Urothelium cell line (cell line): ENCODE measurements around the gene CYRIA.

ENCODE experiments used
- DNase-seq: peaks from one replicate; pipeline ENCODE4 v3.0.0; 2011; ENCODE audit warnings: low spot score, mixed read lengths
- FAIRE-seq: peaks from 2 replicates; lab custom pipeline; 2011; peaks lifted over from hg19 to GRCh38; lab: Jason Lieb, UNC

The CYRIA gene

DNA sequence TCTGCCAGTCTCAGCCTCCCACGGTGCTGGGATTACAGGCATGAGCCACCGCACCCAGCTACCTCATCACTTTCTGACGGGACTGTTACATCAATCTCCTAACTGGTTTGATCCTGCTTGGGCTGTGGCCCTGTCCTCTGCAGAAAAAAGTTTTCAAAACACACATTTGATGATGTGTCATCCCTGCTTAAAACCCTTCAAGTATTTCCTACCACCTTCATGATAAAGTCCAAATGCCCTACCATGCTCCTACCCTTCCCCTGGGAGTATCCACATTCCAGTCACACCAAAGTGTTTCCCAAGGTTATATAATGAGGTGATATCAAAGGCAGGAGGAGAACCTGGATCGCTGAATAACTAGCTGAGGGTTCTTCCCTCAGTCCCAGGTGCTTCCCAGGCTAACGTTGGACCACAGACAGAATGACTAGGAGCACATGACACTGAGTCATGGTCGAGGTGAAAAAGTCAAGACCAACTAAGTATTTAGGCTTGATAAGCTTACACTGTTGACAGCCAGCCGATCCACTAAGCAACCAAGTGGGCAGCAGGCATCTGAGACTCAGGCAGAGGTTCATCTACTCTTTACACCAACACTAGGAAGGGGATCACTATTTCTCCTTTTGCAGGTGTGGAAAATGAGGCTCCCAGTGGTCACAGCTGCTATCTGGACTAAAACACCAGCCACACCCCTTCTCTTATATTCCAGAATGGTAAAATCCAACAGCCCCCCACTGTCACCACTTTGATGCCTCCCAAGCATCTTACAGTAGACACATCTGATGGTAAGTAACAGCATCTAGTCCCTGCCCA lies 31.8 kb downstream of the CYRIA start:
- FAIRE-seq (peak; percentile 69), DNase-seq (peak; percentile 73)

DNA sequence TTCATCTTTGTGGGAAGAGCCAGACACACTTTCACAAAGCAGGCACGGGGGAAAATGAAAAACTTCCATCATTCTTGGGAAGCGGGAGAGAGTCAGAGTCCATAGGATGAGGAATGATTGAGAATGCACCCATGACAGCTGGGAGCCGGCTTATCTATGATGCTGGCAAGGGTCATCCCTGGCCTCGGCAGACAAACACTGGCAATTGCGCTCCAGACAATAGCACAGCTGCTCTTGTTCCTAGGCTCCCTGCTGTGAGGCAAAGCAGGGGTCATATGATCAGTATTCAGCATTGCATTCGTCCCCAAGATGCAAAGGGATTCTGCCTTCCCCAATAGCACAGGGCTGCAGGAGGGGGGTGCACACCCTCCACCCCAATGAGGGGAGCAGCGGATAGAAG lies 33.0 kb downstream of the CYRIA start:
- FAIRE-seq: no peak
- DNase-seq: no peak

DNA sequence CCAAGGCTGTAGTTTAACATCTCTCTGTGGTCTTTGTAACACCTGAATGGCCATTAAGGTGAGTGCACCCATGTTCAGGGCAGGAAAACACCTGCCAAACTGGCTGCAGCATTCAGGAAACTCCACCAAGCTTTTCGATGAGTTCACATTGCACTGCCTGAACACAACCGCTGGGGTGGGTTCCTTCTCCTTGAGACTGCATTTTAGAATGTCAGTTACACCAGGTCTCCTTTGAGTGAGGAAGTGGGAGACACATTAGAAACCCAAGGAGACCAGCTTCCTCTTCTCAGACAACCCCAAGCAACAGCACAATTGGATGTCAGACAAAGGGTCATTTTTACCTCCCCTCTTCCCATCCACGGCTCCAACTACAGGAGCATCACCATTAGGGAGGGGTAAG lies 35.2 kb downstream of the CYRIA start:
- DNase-seq (no peak), FAIRE-seq (no peak)

DNA sequence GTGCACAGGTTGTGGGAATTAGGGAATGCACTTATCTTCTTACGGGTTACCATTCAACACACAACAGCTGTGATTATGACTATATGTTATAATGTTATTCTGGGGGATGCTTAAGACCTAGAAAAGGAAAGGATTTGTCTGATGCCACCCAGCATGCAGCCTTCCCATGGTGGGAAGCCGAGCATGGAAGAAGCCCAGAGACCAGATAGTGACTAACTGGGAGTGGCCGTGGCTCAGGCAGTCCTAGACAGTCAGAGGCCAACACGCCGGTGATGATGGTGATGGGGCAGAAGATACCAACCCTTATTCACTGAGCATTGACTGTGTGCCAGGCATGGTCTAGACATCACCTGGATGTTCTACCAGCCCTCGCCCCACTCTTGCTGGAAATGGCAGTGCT lies 35.9 kb downstream of the CYRIA start:
- no peak for FAIRE-seq
- no peak for DNase-seq

DNA sequence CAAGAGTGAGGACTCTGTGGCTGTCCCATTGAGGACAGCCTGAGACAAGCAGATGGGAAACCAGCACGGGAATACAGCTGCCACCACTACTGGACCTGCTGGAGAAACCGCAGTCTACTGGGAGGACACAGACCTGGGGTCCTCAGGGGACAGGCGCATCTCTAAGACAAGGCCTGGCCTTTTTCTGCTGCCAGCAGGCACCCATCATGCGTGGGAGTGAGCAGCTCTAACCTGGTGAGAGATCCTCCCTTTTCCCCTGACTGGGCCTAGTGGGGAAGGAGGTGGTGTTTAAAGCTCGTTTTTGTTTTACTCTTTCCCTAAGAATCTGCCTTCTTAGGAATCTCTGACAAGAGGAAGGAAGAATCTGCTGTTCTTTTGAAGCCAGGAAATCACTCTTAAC lies 36.6 kb downstream of the CYRIA start:
- no peak for FAIRE-seq
- DNase-seq: no peak

DNA sequence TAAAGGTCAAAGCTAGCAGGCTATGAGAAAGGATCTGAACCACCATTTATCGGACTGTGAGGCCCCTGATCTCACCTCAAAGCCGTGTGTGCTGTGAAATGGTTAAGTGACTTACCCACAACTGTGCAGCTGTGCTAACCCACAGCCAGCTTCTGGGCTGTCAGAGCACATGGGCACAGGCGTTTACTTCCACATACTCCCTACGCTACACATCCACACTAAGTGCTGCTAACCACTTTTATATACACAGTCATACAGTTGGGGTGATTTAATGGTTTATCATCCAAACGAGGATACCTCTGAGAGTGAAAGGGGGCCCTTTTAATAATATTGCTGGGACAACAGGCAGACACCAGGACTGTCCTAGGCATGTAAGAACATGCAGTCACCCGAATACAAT lies 37.3 kb downstream of the CYRIA start:
- DNase-seq: no peak
- FAIRE-seq: no peak

DNA sequence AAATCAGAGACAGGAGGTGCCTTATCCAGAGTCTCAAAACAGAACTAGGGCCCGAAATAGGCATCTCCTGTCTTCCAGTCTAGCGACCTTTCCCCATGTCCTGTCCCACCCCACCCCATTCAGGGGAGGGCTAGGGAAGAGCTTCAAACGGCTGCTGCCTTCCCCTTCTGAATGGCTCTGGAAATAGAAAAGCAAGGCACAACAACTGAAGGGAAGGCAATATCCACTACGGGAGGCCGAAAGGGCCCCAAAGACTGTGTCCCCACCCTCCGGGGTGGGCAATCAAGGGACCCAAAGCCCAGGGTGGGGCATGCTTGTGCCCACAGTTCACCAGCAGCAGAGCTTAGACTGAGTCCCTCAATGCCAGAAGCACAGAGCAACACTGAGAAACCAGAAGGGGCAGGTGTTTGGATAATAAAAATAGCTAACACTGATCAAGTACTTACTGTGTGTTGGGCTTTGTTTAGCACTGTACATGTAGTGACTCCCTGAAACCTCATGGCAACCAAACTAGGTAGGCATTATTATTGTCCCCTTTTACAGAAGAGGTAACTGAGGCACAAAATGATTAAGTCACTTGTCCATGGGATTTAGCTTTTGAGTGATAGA lies 38.5 kb downstream of the CYRIA start:
- FAIRE-seq (no peak), DNase-seq (no peak)

DNA sequence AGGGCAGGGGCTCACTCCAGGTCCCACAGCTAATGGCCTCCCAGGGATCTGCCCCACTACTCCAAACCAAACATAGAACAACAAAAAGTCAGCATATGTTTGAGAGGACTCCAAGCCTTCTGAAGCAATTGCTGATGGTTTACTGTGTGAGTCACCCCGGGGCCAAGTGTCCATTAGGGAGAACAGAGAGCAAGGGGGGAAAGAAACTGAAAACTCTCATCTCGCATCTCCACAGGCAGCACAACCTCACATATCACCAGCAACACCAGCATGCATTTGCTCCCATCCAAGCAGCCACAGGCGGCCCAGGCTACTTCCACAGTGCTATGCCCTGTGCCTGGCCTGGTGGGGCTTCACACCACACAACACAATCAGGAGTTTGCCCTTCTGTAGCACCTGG lies 39.1 kb downstream of the CYRIA start:
- no peak for FAIRE-seq
- no peak for DNase-seq

DNA sequence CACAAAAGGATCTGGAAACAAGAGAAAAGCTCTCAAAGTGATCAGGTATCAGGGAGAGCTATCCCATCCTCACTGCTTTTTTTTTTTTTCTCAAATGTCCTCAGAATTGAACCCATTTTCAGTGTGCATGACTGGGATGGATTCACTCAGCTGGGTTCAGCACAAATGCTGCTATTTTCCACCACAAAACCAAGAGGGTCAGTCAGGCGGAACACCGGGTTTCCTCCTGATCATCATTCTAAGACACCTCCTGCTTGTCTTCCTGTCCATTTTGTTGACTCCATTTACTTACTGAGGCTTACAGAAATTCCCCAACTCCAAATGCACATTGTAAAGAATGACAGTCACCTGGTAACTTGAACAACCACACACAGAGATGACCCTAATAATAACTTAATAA lies 39.9 kb downstream of the CYRIA start:
- FAIRE-seq: no peak
- DNase-seq: no peak

DNA sequence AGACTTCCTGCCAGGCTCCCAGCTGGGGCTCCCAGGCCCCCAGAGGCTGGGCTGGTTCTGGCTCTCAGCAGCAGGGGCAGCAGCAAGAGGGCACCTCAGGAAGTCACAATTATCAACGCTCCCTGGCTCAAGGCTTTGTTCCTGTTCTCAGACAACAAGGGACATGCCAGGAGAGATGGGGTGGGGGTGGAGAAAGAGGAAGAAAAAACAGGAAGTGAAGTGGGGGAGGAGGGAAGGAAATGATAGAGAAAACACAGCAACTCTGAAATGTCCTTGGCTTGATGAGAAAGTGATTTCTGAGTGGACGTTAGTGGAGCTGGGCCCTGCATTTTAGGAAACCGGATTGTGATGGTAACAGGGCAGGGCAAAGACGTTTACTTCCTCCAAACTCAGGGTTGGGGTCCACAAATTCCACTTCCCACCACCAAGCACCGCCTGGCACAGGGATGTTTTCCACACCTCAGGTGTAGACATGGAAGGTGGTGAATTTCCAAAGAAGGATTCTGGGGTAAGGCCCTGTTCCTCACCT lies 40.4 kb downstream of the CYRIA start:
- no peak for DNase-seq

DNA sequence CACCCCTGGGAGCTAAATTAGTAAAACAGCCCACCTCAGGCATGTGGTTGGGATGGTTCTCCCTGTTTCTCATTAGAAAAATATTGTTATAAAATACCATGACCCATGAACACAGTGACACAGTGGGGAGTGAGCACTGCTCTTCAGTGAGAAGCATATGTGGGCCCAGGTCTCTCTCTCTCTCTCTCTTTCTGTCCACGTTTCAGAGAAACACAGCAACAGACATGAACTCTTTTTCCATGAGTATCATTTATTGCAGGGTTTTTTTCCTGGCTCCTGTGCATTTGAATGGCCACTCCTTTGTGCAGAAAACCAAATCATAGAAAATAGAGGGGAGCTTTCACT lies 41.2 kb downstream of the CYRIA start:
- no peak for FAIRE-seq

More for the DNA sequence above, 40.4 kb downstream of the CYRIA start:
- FAIRE-seq: no peak

DNA sequence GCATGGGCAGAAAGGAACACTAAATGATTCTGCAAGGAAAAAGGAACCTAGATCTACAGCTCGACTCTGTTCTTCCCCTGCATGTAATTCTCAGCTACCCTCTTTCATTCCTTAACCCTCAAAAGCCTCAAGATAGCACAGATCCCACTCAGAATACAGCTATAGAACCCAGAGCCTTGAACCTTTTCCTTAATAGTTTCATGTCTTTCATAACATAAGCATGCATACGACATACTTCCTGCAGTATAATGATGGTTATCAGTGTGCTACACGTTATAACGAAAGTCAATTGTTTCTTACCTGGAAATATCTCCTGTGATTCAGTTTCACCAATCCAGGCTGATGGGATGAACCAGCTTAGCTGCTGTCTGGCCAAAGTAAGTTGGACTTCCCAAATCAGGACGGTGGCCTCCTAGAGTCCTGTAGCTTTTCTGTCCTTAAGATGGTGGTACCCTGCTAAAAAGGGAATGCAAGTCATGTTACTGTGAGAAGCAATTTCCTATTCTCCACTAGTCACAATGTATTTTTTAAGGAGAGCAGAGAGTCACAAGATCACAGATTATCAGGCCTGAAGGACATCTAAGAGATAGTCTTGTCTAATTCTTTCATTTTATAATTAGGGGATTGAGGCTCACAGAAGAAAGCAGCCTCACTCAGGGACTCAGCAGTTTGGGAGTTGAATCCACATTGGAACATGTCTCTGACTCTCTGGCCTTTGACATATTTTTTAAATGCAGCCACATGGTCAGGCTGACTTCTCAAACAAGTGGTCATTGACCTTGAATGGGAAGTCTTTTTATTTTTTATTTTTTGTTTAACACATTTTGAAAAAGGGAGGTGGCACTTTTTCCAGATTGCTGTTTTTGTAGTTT lies 41.8 kb downstream of the CYRIA start:
- DNase-seq: no peak
- FAIRE-seq: no peak

More for the DNA sequence above, 41.2 kb downstream of the CYRIA start:
- no peak for DNase-seq

DNA sequence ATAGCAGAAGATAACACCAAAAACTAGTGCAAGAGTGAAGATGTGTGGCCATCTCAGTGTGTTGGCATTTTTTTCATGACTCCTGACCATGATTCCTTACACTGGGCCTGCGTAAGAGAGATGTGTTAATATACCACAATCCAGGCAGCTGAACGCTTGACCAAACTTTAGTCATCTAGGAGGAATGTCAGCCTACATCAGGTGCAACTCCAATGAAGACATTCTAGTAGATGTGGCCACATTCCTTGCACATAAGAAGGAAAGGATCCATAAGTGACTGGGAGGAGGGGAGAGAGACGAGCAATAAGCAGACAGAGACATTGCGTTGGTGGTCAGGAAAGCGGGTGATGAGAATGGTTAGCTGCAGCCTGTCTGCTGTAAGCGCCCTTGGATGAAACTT lies 42.6 kb downstream of the CYRIA start:
- FAIRE-seq (peak; percentile 80), DNase-seq (peak; percentile 78)

DNA sequence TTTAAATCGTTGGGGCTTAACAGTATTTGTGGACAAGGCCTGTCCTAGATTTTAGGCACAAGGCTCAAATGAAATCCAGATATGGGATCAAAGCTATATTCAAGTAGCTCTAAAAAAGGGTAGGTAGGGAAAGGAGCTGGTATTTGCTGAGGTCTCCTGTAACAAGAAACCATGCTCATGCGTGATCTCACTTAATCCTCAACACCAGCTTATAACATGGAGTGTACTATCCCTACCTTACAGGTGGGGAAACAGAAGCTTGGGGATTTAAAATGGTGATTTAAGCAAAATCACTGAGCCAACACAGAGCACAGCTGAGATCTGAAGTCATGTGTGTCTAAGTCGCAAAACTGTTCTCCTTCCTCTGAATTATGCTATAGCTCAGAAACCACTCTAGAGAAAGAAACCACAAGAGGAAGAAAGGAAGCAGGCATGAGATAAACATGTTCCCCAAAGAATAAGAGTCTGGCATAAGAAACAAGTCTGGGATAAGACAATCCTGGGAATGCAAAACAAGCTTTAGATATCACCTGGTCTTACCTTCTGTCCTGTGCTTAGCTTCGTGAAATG lies 43.1 kb downstream of the CYRIA start:
- FAIRE-seq (no peak), DNase-seq (no peak)

DNA sequence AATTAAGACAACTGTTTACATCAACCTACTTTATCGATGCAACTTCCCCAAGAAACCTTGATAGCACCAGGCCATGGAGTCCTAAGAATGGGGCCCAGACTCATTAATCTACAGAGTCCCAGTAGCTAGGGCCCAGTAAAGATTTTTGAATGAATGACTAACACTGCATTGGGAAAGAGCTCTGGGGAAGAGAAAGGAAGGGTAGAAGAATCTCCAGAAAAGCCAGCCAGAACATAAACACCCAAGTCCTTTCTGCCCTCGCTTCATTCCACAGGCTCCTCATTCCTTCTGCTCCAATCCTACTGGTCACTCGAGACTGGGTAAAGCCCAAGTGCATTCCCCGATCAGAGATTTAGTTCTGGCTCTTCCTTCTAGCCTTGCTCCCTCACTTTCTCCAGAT lies 44.3 kb downstream of the CYRIA start:
- no peak for DNase-seq
- no peak for FAIRE-seq

DNA sequence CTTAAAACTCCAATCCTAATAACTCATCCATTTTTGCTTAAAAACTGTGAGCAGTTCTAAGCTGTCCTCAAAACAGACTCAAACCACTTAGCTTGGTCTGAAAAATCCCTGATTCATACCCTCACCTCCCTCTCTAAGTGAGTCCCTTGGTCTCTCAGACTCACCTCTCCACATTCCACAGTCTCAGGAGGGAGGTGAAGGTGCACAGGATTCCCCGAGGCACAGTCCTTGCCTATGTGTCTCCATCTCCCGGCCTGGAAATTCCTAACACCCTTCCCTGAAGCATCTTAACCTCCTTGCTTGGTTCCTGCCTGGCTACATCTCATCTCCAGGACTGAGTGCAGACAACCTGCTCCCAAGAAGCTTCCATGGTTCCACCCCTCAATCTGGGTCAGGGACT lies 45.0 kb downstream of the CYRIA start:
- no peak for DNase-seq
- FAIRE-seq: no peak

DNA sequence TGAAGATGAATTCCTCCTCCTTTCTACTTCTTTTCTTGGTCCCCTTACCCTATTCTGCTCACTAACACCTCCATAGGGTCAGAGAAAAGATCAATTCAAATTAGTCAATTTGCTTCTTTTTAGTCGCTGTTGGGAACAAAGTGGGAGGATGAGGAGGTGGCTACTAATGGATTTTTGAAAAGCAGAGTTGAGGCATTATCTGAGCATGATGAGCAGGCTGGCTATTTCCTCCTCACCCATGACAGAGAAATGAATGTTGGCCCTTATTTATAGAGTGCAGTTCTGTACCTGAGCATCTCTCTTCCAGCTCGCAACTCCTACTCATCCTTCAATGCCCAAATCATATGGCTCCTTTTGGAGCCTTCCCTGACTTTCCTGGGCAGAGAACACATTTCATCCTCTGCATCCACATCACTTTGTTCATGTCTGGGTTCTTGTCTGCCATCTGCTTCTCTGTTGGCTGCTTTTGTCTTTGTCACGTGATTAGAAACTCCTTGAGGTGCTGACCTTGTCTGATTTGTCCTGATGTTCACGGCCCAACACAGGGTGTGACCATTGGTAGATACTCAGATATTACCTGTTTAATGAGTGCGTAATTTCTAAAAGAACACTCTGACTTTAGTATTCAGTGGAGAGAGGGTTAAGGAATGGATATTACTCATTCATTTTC lies 45.9 kb downstream of the CYRIA start:
- FAIRE-seq: no peak

DNA sequence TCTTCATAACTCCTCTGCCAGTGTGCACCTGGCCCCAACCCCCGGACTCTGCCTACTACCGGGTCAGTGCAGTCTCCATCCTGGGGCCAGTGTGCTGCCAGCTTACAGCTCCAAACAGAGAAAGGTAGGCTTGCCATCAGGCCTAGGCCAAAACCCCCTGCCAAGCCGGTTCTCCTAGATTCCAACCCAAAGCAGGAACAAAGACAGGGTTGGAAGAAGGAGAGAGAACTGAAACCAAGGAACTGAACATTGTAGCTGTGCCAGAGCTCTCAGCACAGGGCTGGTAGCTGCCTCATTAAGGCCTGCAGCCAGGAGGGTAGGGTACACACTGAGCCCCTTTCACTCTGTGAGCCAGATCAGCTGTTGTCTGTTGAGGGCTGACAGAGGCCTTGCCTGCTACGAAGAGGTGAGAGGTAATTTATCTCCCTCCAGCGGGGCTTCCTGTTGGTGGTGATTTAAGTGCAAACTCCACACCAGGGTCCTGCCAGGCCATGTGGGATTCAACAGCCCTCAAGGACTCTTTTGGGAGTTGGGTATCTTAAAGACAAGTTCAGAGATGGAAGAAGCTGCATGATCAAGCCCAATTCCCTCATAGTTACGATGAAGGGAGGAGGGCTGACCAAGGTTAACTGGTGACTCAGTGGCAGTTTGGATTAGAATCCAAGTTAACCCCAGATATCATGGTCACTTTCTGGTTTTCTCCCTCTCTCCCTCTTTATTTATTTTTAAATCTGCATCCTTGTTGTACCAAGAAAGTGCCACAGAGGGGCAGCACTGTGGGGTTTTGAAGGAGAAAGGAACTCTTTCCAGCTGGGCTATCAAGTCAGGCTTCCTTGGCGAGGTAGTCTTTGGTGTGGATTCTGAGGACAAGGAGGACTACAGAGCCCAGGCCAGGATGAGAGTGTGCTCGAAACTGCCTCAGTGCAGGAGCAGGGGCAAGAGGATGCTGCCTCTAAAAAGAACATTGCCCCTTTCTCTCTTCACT lies 48.1 kb downstream of the CYRIA start:
- FAIRE-seq (no peak), DNase-seq (no peak)

More for the DNA sequence above, 45.9 kb downstream of the CYRIA start:
- no peak for DNase-seq
